Pancreas (tissue), 10 donors: ENCODE data around the gene SPAG9. TPM values are rescaled to one million over a fixed set of nuclear protein-coding genes. Genes with fewer than 3 reads are reported as not detected.

ENCODE experiments used
- ATAC-seq, 4 donors: fragments of 200-7000 bp; cut with Tn5 transposase; one replicate each; pipeline versions ENCODE4 v1.8.0 to v1.9.1; 2020; ENCODE audit warnings: mild to moderate bottlenecking in 4 of 4, moderate library complexity in 4 of 4
- DNase-seq, 6 donors: peaks; one replicate each; pipeline ENCODE4 v3.0.0-alpha.2; 2020
- FAIRE-seq: peaks from 2 replicates; lab custom pipeline; 2012; peaks lifted over from hg19 to GRCh38; lab: Jason Lieb, UNC
- H3K27ac ChIP-seq, 4 donors: fragments of 200-600 bp; sonication (generic); 1 replicate in 3 of 4; 2 replicates in 1 of 4; pipeline versions ENCODE4 v1.5.0 to v1.8.0; 2020
- H3K27me3 ChIP-seq, 4 donors: fragments of 200-600 bp; one replicate each; pipeline ENCODE4 v1.8.0; 2021
- H3K36me3 ChIP-seq, 3 donors: fragments of 200-600 bp; sonication (generic) in 1 of 3; one replicate each; pipeline versions ENCODE4 v1.5.0 to v1.8.0; 2020 to 2021
- H3K4me1 ChIP-seq, 3 donors: fragments of 200-600 bp; one replicate each; pipeline ENCODE4 v1.8.0; 2021
- H3K4me3 ChIP-seq, 4 donors: fragments of 200-600 bp; sonication (generic) in 2 of 4; one replicate each; pipeline versions ENCODE4 v1.5.0 to v1.8.0; 2020 to 2021
- H3K9me3 ChIP-seq, 4 donors: fragments of 200-600 bp; one replicate each; pipeline ENCODE4 v1.8.0; 2021
- WGBS, 2 donors: extraction: QIAGEN DNeasy Blood & Tissue Kit; methylation state at CpG; one replicate each; pipeline ENCODE4 v1.1.7; 2013; 5-methylcytosine and 5-hydroxymethylcytosine counted together
- intact Hi-C, 3 donors: fragments of 100-400 bp; cut with DNase I; formaldehyde crosslinking; loops; one replicate each; pipeline versions ENCODE4 v1.11.1 to v1.14.2; 2022
- polyA plus RNA-seq, 2 donors: library from polyadenylated mRNA; stranded (reverse); fragments of 200-250 nt; gene quantifications; one replicate each; pipeline ENCODE4 v1.2.3, GENCODE V29; 2013
- total RNA-seq, 6 donors: library from RNA; stranded (reverse); fragmentation: NEBNext Ultra II Directional in 4 of 6; extraction: Animal tissue kit (Norgen Biotek cat#: 25700) in 4 of 6; gene quantifications; one replicate each; pipeline versions ENCODE4 v1.2.1 to v1.2.4, GENCODE V29; 2021 to 2023
- TF ChIP-seq, protein P1 (sequence below), 4 donors: fragments of 200-600 bp; sonication (generic) in 3 of 4; IDR thresholded peaks; one replicate each; pipeline versions ENCODE4 v1.5.0 to v1.8.0; 2021; ENCODE audit warnings: antibody characterized with exemption in 4 of 4
- donor health status: healthy with polysubstance abuse.
- donor health status: DM: no; HTN: no; CAD: no; lungs with moderate emphysema.
- donor health status: DM: no; HTN: no; CAD: no.
- donor health status: control.
- donor health status: control.
- donor health status: Bipolar disorder and iron deficiency.
- donor health status: DM: yes; HTN: yes; CAD: no.
- donor health status: DM: no; HTN: no; CAD: no.
- donor health status: DM: no; HTN: no; CAD: no.
- donor health status: DM: yes; HTN: yes; CAD: no.

The SPAG9 gene, protein sequence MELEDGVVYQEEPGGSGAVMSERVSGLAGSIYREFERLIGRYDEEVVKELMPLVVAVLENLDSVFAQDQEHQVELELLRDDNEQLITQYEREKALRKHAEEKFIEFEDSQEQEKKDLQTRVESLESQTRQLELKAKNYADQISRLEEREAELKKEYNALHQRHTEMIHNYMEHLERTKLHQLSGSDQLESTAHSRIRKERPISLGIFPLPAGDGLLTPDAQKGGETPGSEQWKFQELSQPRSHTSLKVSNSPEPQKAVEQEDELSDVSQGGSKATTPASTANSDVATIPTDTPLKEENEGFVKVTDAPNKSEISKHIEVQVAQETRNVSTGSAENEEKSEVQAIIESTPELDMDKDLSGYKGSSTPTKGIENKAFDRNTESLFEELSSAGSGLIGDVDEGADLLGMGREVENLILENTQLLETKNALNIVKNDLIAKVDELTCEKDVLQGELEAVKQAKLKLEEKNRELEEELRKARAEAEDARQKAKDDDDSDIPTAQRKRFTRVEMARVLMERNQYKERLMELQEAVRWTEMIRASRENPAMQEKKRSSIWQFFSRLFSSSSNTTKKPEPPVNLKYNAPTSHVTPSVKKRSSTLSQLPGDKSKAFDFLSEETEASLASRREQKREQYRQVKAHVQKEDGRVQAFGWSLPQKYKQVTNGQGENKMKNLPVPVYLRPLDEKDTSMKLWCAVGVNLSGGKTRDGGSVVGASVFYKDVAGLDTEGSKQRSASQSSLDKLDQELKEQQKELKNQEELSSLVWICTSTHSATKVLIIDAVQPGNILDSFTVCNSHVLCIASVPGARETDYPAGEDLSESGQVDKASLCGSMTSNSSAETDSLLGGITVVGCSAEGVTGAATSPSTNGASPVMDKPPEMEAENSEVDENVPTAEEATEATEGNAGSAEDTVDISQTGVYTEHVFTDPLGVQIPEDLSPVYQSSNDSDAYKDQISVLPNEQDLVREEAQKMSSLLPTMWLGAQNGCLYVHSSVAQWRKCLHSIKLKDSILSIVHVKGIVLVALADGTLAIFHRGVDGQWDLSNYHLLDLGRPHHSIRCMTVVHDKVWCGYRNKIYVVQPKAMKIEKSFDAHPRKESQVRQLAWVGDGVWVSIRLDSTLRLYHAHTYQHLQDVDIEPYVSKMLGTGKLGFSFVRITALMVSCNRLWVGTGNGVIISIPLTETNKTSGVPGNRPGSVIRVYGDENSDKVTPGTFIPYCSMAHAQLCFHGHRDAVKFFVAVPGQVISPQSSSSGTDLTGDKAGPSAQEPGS (N-terminal part only)
- total RNA-seq = 10 to 100 TPM; 32.3 to 56.1 (median 42.9) TPM
- 10 to 100 TPM; 18.7 to 33.0 TPM for polyA plus RNA-seq

DNA sequence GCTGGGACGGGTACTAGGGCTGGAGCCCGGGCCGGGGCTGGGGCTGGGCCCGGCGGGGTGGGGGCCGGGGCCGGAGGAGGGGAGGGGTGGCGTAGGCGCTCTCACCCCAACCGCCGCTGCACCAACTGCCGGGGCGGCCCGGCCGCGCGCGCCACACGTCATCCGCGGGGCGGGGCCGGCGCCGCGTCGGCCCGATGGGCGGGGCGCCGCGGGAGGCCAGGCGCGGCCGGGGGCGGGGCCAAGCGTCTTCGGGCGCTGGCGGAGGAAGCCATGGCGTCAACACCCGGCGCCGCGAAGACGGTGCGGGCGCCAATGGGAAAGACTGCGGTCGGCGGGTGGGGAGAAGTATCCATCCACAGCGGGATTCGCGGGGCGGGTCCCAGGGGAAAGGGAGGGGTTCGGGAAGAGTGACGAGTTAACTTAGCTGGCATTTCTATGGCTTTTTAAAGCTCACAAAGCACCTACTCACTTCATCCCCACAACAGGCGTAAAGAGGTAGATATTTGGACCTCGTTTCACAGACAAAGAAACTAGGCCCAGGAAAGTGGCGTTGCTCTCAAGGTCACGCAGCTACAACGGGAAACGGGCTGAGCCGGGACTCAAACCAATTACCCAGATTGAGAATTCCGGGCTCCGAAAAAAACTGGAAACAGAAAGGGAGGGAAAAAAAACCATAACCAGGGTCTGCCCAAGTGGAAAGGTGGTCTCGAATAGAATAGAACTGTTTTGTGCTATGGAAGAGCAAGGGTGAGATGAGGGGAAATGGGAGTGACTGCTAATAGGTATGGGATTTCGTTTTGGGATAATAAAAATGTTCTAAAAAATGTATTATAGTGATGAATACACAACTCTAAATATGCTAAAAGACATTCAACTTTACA is at the start of gene SPAG9:
TSS of gene SPAG9 (minus strand) at position 130 of the 881 bp plus-strand sequence. CDS start 212 bp downstream, outside the sequence.
- intact Hi-C loops = no loop called here
- H3K27ac ChIP-seq = peak within 1 kb of the TSS; percentile 98 to 100 (median 99)
- FAIRE-seq (no peak), DNase-seq (peak; percentile 94 to 96 (median 94)), ATAC-seq (peak; percentile 69 to 84 (median 76))
- H3K9me3 ChIP-seq = no peaks in the 10 kb centered on the region
- H3K4me1 ChIP-seq = peaks cover 0 to 27% (median 10%) of the 10 kb centered on the region in 3 donors
- WGBS, 2 donors = 0 to 1% methylated on average over 55 to 68 of the region's 68 CpGs
- H3K4me3 ChIP-seq = peak within 1 kb of the TSS; percentile 79 to 99 (median 94)
- H3K36me3 ChIP-seq = no peaks in the 10 kb centered on the region
- TF ChIP-seq, protein P1, sequence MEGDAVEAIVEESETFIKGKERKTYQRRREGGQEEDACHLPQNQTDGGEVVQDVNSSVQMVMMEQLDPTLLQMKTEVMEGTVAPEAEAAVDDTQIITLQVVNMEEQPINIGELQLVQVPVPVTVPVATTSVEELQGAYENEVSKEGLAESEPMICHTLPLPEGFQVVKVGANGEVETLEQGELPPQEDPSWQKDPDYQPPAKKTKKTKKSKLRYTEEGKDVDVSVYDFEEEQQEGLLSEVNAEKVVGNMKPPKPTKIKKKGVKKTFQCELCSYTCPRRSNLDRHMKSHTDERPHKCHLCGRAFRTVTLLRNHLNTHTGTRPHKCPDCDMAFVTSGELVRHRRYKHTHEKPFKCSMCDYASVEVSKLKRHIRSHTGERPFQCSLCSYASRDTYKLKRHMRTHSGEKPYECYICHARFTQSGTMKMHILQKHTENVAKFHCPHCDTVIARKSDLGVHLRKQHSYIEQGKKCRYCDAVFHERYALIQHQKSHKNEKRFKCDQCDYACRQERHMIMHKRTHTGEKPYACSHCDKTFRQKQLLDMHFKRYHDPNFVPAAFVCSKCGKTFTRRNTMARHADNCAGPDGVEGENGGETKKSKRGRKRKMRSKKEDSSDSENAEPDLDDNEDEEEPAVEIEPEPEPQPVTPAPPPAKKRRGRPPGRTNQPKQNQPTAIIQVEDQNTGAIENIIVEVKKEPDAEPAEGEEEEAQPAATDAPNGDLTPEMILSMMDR (IDR thresholded peaks at IDR 0.05) = no peak
- H3K27me3 ChIP-seq = no peaks in the 10 kb centered on the region

DNA sequence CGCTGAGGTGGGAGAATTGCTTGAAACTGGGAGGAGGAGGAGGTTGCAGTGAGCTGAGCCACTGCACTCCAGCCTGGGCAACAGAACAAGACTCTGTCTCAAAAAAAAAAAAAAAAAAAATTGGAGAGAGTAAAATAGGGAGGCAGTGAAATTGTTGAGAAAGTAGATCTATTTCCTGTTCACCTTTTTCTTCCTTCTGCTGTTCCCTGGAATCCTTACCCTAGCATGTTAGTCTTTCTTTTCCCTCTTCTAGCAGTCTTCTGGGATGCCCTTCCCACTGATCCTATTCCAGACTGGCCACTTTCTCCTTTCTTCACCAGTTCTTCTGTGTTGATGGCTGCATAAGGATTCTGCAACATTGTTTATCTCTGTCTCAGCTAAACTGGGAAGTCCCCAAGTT is 48.7 kb upstream of the SPAG9 start:
- whole genome bisulfite sequencing, 2 donors = 81 to 92% methylated on average over 1 of the region's 1 CpG
- H3K36me3 ChIP-seq = peaks cover 0 to 22% (median 4%) of the 10 kb centered on the region in 3 donors
- FAIRE-seq = no peak

DNA sequence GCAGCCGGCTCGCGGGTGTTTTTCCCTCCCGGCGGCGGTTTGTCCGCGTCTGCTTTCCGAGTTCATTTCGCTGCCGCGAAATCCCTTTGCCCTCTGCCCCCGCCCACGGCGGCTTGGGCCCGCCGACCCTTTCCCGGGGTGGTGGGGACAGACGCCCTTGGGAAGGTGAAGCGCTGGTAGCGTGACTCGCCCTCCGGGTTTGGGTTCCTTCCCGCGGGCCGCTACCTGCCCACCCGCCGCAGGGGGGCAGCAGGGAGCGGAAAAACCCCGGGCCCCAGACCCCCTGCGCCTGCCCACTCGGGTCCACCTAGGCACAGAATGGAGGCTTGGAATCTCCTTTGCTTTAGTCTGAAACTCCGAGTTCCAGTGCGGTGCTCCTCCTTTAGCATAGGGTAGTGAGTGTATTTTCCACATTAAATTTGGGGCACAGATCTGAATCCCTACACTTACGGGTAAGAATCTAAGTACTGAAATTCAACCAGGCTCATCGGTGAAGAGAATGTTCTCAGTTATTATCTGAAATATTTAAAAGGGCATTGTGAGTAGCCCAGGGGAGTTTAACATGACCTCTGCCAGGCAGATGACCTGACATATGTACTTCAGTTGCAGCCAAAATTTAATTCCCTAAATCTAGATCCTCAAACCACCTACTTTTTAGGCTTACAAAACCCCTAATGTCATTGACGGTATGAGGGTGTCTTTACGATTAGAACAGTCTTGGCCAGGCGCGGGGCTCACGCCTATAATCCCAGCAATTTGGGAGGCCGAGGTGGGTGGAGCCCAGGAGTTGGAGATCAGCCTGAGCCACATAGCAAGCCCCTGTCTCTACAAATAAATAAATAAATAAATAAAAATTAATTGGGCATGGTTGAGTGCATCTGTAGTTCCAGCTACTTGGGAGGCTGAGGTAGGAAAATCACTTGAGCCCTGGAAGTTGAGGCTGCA is 46.6 kb upstream of the SPAG9 start:
- 12 to 14% methylated on average over 35 to 42 of the region's 42 CpGs for WGBS, 2 donors
- intact Hi-C loops = no loop called here
- peak overlapping the region; percentile 87 to 99 (median 96) for H3K4me3 ChIP-seq
- TF ChIP-seq, protein P1 (IDR thresholded peaks at IDR 0.05) = peak; percentile 38 to 67 (median 56)
- H3K36me3 ChIP-seq = peaks cover 0 to 22% (median 4%) of the 10 kb centered on the region in 3 donors
- ATAC-seq (peak; percentile 49 to 74 (median 68)), FAIRE-seq (no peak), DNase-seq (peak; percentile 50 to 85 (median 70))
- no peaks in the 10 kb centered on the region for H3K4me1 ChIP-seq
- H3K27me3 ChIP-seq = no peaks in the 10 kb centered on the region
- H3K27ac ChIP-seq = peak overlapping the region; percentile 87 to 90 (median 90)
- no peaks in the 10 kb centered on the region for H3K9me3 ChIP-seq

More for the DNA sequence above, 48.7 kb upstream of the SPAG9 start:
- no peak for ATAC-seq
- intact Hi-C loops = no loop called here
- H3K27ac ChIP-seq = no peak overlapping the region
- H3K9me3 ChIP-seq = no peaks in the 10 kb centered on the region
- H3K27me3 ChIP-seq = no peaks in the 10 kb centered on the region
- no peak overlapping the region for H3K4me3 ChIP-seq
- H3K4me1 ChIP-seq = no peaks in the 10 kb centered on the region
- DNase-seq = no peak
- TF ChIP-seq, protein P1 (IDR thresholded peaks at IDR 0.05) = no peak
